RWPE1 (cell line): ENCODE results near the gene EXOC3L4.

Experiments
- CTCF ChIA-PET: fragments of 350-600 bp; sonication (Branson Sonifier 250); formaldehyde crosslinking; extraction: SDS; loops from one replicate; lab custom pipeline; 2021; lab: Yijun Ruan, JAX
- POLR2A ChIA-PET: fragments of 400-600 bp; formaldehyde crosslinking; extraction: SDS; loops from one replicate; lab custom pipeline; 2020; ENCODE audit warnings: antibody characterized with exemption; ENCODE audit not compliant: low non-redundant PET; lab: Yijun Ruan, JAX
- DNase-seq: peaks from one replicate; pipeline ENCODE4 v3.0.0; 2012; ENCODE audit warnings: low spot score
- H3K27ac ChIP-seq: fragments of 450-650 bp; 2 replicates; pipeline ENCODE4 v1.5.1; 2017
- CTCF ChIP-seq: fragments of 450-650 bp; conservative IDR thresholded peaks from 2 replicates; pipeline ENCODE4 v1.5.1; 2017; ENCODE audit warnings: low read depth, mild to moderate bottlenecking

The EXOC3L4 gene

GRCh38 chr14:103099081-103099732 lies 4.7 kb downstream of the EXOC3L4 start:
- no peak for TF ChIP-seq CTCF
- no peak overlapping the region for H3K27ac ChIP-seq
- DNase-seq, result no peak
- POLR2A ChIA-PET, result no interaction called here
- CTCF ChIA-PET, result interaction anchor here (0.6 kb wide), 1 partner anchor 291 kb away, joined by 3 read pairs; no protein-coding TSS in a partner anchor

DNA sequence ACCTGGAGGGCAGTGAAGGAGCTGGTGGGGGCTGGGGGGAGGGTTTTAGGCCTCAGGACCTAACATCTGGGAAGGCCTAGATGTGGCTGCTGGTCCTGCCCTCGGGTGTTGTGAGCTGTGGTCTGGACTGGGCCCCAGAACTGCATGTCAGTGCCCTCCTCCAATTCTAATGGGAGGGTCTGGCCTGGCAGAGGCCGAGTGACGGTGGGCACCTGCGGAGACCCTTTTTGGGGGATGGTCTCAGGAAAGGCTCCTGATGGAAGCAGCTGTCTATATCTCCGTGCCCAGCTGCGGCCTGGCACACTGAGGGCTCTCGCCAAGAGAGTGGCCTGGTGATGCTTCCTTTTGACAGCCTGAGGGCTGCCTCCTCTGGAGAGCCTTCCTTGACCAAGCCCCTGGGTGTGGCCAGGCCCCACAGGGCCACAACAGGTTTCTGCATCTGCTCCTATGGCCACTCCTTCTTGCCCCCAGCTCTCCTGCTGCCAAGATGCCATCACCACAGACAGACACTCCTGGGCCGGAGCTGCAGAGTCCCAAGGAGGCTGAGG lies 5.3 kb downstream of the EXOC3L4 start:
- ChIA-PET POLR2A (no interaction called here), CTCF (interaction anchor here (0.6 kb wide), 2 partner anchors 28 to 290 kb away, joined by 3 read pairs; no protein-coding TSS in a partner anchor)
- no peak overlapping the region for H3K27ac ChIP-seq
- TF ChIP-seq CTCF, result no peak
- DNase-seq, result no peak

DNA sequence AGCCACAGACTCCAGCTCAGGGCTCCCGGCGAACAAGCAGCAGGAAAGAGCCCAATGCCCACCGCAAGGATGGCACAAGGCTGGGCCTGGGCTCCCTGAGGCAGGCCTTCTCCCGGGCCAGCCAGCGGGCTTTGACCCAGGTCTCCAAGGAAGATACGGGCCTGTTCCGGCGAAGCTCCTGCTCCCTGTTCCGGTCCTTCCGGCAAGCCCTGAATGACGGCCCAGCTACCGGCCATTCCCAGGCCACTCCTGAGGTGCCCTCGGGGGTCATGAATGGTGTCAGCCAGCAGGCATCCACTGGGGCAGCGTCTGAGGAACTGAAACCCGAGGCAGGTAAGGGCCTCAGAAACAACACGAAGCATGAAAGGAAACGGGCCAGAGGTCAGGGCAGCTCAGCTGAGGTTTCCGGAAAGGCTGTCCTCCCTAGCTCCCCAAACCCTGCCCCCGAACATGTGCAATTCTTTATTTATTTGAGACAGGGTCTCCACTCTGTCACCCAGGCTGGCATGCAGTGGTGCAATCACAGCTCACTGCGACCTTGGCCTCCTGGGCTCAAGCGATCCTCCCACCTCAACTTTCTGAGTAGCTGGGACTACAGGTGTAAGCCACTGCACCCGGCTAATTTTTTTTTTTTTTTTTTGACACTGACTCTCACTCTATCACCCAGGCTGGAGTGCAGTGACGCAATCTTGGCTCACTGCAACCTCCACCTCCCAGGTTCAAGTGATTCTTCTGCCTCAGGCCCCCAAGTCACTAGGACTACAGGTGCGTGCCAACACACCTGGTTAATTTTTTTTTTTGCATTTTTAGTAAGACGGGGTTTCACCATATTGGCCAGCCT lies 6.0 kb downstream of the EXOC3L4 start:
- TF ChIP-seq CTCF, result no peak
- no peak for DNase-seq
- ChIA-PET CTCF (interaction anchor here (0.6 to 1.1 kb wide), 5 partner anchors 25 to 322 kb away, joined by 3 to 5 read pairs (median 3); no protein-coding TSS in a partner anchor), POLR2A (no interaction called here)
- no peak overlapping the region for H3K27ac ChIP-seq

GRCh38 chr14:103101257-103101962 lies 6.9 kb downstream of the EXOC3L4 start:
- no peak overlapping the region for H3K27ac ChIP-seq
- no peak for DNase-seq
- no peak for TF ChIP-seq CTCF
- CTCF ChIA-PET, result interaction anchor here (0.6 to 1.1 kb wide), 3 partner anchors 26 to 180 kb away, joined by 3 read pairs; no protein-coding TSS in a partner anchor
- POLR2A ChIA-PET, result interaction anchor here (0.6 kb wide), 1 partner anchor 457 kb away, joined by 3 read pairs; no protein-coding TSS in a partner anchor

DNA sequence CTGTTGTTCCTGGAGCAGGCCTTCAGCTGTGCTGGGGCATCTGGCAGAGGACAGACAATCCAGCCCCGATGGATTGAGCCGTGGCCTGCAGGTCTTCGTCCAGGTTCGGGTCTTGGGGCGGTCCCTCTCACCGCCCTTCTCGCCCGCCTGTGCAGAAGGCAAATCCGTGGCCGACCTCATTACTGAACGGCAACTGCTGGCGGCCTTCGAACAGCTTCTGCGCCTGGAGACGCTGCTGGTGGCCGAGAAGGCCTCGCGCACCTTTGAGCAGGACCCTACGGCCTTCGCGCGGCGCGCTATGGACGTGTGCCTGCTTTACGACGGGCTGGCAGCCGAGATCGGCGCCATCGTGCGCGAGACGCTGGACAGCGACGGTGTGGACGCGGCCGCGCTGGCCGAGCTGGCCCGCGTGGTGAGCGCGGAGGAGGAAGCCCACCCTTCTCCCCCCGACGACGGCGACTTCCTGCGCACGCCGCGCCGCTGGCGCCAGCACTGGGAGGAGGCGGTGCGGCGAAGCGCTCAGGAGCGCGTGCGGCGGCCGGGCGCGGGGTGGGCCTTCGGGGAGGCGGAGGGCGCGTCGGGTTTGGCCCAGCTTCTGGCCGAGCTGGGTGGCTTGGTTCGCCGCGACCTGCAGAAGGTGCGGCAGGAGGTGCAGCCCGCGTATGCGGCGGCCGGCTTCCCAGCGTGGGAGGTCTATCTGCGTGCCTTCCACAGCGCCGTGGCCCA lies 7.6 kb downstream of the EXOC3L4 start:
- CTCF ChIA-PET, result no interaction called here
- no peak overlapping the region for H3K27ac ChIP-seq
- DNase-seq, result no peak
- no peak for TF ChIP-seq CTCF
- POLR2A ChIA-PET, result interaction anchor here (0.6 kb wide), 2 partner anchors 79 to 456 kb away, joined by 3 to 5 read pairs; no protein-coding TSS in a partner anchor
